SIG-M5 treated with dmso at 0.1 percent for 504 hours (cell line): ENCODE data around the gene TEX9.
A peak's percentile ranks its signal among the peaks of the same experiment; 100 is the strongest.

ENCODE experiments used
- DNase-seq: peaks from one replicate; lab custom pipeline; 2025; ENCODE audit not compliant: unreplicated experiment; lab: John Stamatoyannopoulos, UW

Gene TEX9

GRCh38 chr15:56440214-56440770, 75.1 kb downstream of the TEX9 start:
- DNase-seq = no peak

- DNase-seq = no peak
Measured at GRCh38 chr15:56442354-56442753, 77.1 kb downstream of the TEX9 start.

- no peak for DNase-seq
Measured at GRCh38 chr15:56445746-56446145, 80.5 kb downstream of the TEX9 start.

GRCh38 chr15:56454836-56455235, 89.6 kb downstream of the TEX9 start:
- DNase-seq = no peak

GRCh38 chr15:56456229-56456628, 91.0 kb downstream of the TEX9 start:
- DNase-seq = no peak

- DNase-seq = no peak
Measured at GRCh38 chr15:56459096-56459495, 93.9 kb downstream of the TEX9 start.

- DNase-seq = peak; percentile 47
Measured at GRCh38 chr15:56460071-56460470, 94.8 kb downstream of the TEX9 start.

GRCh38 chr15:56460947-56461346, 95.7 kb downstream of the TEX9 start:
- DNase-seq = no peak

GRCh38 chr15:56464893-56465520, 99.8 kb downstream of the TEX9 start, which contains the start of gene MNS1:
Gene MNS1 (minus strand): TSS chr15:56465137. CDS start chr15:56464972, 165 bp downstream.
- DNase-seq = peak; percentile 92

GRCh38 chr15:56467616-56468015, 102.4 kb downstream of the TEX9 start:
- DNase-seq = no peak

GRCh38 chr15:56468401-56468800, 103.2 kb downstream of the TEX9 start:
- peak; percentile 58 for DNase-seq

GRCh38 chr15:56469483-56469882, 104.3 kb downstream of the TEX9 start:
- DNase-seq = no peak

GRCh38 chr15:56471440-56472069, 106.3 kb downstream of the TEX9 start:
- DNase-seq = no peak

- DNase-seq = no peak
Measured at GRCh38 chr15:56472278-56472677, 107.1 kb downstream of the TEX9 start.

GRCh38 chr15:56473017-56473416, 107.8 kb downstream of the TEX9 start:
- no peak for DNase-seq

GRCh38 chr15:56475351-56475750, 110.1 kb downstream of the TEX9 start:
- DNase-seq = no peak
